GM21390 (cell line): ENCODE results near the gene TMEM140.
"Not testable (repeated sequence)": the region's sequence is repeated elsewhere in the genome, so short reads cannot be mapped to it uniquely, and the experiment has no call there.

Experiments
- ATAC-seq: cut with Tn5 transposase; IDR thresholded peaks from one replicate; pipeline ENCODE4 v1.9.1; 2021; ENCODE audit not compliant: unreplicated experiment

Gene TMEM140

DNA sequence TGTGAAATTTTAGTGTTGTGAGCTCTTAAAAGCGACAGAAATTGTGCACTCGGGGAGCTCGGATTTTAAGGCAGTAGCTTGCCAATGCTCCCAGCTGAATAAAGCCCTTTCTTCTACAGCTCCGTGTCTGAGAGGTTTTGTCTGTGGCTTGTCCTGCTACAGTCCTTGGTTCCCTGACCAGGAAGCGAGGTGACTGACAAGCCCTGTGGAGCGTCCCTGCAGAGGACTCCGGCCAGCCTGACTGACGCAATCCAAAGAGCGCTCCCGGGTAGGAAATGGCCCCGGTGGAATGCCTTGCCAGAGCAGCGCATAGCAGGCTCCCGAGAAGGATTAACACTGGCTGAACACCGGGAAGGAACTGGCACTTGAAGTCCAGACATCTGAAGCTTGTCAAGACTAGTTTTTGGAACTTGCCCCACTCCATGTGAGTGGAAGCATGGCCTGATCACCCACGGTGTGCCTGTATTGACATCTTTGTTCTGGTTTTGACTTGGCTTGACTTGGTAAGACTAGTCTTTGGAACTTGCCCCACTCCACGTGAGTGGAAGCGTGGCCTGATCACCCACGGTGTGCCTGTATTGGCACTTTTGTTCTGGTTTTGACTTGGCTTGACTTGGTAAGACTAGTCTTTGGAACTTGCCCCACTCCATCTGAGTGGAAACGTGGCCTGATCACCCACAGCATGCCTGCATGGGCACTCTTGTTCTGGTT, 23.9 kb downstream of the TMEM140 start:
- not testable (repeated sequence) for ATAC-seq

DNA sequence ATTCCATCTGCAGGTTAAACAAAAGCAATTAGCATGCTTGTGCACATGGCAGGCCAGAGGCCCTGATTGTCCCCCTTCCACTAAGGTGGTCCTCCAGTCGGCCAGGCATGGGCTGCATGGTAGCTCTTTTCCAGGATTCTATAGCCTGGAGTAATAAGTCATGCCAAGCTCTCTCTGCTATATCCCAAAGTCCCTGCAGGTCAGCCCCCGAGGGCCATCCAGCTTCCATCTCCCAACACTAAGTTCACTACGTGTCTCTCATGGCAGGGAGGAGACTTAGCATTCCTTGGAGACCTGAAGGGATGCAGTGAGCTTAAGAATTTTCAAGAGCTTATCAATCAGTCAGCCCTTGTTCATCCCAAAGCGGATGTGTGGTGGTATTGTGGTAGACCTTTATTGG, 26.0 kb downstream of the TMEM140 start:
- not testable (repeated sequence) for ATAC-seq

DNA sequence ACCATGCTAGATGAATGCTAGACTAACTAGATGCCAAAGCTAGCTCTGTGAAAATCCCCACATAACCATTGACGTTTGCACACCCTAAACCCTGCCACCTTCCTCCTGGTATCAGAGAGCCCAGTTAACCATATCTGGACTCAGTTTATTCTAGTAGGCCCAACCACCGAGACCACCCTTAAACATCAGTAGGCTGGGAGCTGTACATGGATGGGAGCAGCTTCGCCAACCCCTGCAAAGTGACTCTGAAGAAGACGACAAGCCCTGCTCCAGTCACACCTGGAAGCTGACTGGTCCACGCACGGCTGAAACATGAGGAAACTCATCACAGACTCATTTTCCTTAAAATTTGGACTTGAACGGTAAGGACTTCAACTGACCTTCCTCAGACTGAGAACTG, 27.1 kb downstream of the TMEM140 start:
- ATAC-seq = no peak

GRCh38 chr7:135175931-135176330, 28.1 kb downstream of the TMEM140 start:
- ATAC-seq = no peak

DNA sequence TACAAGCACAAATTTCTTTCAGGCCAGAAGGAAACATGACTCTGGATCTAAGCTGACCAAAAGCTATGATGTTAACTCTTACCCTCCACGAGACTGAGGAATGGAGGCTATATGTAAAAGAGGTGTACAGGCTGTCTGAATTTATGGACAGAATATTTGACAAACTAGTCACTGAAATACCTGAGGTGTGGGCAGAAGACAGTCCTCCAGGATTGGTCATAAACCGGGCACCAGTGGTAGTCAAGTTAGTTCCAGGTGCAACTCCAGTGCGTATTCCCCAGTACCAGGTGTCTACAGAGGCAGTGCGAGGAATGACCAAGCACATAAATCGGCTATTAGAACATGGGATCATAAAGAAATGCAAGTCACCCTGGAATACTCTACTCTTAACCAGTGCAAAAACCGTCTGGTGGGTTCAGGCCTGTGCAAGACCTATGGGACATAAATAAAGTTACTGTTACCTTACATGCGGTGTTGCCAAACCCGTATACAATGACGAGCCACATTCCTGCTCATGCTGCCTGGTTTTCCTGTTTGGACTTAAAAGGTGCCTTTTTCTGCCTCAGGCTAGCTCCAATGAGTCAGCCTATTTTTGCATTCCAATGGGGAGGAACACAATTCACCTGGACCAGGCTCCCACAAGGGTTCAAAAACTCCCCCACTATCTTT, 29.3 kb downstream of the TMEM140 start:
- ATAC-seq = no peak

- ATAC-seq = no peak
These were observed 30.5 kb downstream of the TMEM140 start for GRCh38 chr7:135178364-135178763.

DNA sequence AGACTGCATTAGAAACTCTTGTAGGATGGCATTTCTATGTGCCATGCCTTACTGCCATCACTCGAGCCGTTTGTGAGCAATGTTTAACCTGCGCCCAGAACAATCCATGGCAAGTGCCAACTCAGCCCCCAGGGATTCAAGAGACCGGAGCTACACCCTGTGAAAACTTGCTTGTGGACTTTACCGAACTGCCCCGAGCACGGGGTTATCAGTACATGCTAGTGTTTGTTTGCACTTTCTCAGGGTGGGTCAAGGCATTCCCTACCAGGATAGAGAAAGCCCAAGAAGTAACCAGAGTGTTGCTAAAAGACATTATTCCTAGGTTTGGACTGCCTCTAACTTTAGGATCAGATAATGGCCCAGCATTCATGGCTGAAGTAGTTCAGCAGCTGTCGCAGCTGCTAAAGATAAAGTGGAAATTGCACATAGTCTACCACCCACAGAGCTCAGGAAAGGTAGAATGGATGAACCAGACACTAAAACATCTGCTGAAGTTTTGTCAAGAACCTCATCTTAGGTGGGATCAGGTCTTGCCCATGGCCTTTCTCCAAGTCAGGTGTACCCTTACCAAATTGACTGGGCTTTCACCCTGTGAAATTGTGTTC, 31.6 kb downstream of the TMEM140 start:
- no peak for ATAC-seq

- ATAC-seq = no peak
These were observed 32.2 kb downstream of the TMEM140 start for GRCh38 chr7:135180122-135180521.

DNA sequence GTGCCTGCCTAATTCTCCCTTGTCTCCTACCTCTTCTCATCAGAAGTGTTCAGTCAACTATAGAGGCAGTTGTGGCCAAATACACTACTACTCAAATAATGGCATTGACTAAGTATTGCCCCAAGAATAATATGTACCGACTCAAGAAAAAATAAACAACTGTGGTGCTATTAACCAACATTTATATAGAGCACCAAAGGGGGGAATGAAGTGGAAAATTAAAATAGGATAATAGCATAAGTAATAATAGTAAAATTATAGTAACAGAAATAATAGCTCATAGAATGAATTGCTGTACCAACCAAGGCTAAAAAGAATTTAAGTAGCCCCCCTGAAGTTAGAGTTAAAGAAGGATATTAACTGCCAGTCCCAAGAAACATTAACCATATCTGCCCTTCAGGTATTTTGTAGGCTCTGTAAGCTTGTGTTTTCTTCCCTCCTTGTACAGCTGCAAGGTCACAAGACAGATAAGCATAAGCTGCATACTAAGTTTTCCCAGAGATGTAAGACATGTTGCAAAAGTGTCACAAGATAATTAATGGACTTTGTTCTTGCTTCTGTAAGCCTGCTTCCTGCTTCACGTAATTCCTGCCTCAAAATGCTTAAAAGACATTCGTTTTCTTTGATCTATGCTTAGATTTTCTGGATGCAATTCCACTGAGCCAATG, 33.5 kb downstream of the TMEM140 start:
- ATAC-seq = no peak

GRCh38 chr7:135181929-135182678, 34.2 kb downstream of the TMEM140 start:
- no peak for ATAC-seq

DNA sequence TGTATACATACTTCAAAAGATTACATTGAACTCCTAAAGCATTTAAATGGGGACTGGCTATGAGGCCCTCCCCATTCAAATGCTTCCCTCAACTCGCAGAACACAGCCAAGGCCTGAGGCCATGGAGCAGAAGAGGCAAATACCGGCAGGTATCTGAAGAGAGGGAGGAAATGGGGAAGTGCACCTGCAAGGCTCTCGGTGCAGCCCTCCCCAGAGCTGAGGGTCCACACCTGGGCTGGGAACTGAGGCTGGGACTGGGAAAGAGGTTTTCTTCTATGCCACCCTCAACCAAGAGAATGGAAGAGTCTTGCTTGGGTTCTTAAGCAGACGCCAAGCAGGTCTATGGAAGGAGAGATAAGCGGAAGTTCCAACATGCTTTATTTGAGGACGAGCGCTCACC, 35.6 kb downstream of the TMEM140 start:
- no peak for ATAC-seq

DNA sequence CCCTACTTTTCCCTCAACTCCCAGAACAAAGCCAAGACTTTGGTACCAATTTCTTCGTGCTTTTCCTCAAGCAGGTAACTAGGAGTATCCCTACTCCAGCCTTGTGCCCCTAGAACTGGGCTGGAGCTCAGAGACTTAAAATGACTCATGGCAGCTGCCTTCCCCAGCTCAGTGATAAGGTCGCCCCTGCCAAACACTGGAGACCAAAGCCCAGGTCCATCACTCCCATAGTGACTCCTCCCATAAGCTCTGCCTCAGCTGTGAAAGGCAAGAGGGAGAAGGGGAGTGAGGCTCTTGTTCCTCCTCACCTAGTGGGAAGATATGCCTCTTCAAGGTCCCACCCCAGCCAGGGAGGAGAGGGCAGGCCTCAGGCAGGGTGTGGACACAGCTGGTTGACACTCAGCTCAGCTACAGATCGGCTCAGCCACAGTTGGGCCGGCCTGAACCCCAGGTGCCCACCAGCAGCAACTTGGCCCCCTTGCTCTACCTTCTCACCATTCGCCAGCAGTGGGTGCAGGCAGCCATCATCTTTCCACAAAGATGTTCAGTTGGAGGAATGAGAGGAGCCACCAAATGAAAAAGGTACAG, 36.5 kb downstream of the TMEM140 start:
- no peak for ATAC-seq

DNA sequence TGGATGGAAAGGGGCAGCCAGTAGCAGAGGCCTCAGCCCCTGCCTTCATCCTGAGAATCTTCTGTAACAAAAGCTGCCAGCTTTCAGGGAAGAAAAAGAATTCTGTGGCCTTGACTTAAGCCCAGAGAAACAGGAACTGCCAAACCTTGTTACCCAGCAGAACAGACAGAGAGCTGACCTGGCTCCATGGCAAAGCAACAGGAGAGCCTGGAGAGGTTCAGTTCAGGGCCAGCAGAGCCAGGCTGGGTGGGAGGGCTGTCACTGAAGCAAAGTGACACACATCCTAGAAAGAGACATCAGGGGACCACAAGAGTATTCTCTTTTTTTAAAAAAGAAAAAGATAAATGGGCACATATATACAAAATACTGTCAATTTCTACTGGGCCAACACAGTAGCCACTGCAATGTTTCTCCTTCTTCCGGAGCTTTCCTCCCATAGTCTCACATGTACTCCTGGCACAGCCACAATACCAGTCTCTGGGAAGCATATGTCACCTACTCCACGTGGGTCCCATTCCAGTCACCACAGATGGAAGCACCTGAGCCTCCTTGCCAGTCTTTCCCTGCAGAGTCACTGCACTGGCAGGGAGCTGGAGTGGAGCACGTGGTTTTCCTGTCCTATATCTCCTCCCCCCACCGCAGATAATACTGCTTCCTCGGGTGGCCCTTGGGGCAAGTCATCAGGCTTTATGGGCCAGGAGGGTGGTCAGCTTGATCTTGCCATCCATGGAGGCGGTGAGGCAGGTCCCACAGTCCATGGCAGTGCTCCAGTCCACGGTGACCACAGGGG, 37.8 kb downstream of the TMEM140 start:
- ATAC-seq = no peak

- no peak for ATAC-seq
These were observed 38.3 kb downstream of the TMEM140 start for GRCh38 chr7:135186261-135186540.

DNA sequence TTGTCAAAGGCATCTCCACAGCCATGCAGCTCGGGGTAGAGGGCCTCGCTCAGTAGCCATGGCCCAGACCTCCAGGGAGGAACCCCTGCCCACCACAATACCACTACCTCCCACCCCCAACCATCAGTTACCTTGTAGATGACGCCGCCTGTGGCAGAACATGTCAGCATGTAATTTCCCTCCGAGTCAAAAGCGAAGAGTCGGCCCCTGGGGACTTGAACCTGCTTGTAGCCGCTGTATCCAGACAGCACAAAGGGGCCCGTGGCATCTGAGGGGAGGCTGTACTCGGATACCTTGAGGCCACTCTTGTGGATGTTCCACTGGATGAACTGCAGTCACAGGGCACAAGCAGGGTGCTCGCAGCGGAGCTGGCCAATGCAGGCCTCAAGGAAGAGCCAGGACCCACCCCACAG, 39.0 kb downstream of the TMEM140 start:
- ATAC-seq = peak; percentile 68

GRCh38 chr7:135188298-135188984, 40.6 kb downstream of the TMEM140 start:
- ATAC-seq = peak; percentile 32

GRCh38 chr7:135189221-135189662, 41.4 kb downstream of the TMEM140 start:
- no peak for ATAC-seq

GRCh38 chr7:135189961-135190360, 42.1 kb downstream of the TMEM140 start:
- no peak for ATAC-seq

DNA sequence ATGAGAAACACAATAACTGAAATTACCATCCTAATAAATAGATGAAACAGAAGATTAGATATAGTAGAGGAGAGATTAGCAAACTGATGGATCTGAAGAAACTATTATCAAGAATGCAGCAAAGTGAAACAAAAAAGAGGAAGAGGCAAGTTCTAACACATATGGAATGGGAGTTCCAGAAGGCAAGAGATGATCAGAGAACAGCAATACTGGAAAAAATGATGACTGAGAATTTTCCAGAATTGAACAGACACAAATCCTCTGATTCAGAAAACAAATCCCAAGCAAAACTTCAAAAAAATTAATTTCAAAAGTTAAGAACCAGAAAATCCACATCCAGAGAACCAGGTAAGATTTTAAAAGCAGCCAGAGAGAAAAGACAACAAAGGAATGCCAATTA, 42.8 kb downstream of the TMEM140 start:
- ATAC-seq = no peak
